ENCODE measurements around the gene CUL9. TPM values are rescaled to one million over a fixed set of nuclear protein-coding genes. Genes with fewer than 3 reads are reported as not detected.

Gene CUL9
- total RNA-seq, 1 experiment from 2014 or later: 30.4 TPM

DNA sequence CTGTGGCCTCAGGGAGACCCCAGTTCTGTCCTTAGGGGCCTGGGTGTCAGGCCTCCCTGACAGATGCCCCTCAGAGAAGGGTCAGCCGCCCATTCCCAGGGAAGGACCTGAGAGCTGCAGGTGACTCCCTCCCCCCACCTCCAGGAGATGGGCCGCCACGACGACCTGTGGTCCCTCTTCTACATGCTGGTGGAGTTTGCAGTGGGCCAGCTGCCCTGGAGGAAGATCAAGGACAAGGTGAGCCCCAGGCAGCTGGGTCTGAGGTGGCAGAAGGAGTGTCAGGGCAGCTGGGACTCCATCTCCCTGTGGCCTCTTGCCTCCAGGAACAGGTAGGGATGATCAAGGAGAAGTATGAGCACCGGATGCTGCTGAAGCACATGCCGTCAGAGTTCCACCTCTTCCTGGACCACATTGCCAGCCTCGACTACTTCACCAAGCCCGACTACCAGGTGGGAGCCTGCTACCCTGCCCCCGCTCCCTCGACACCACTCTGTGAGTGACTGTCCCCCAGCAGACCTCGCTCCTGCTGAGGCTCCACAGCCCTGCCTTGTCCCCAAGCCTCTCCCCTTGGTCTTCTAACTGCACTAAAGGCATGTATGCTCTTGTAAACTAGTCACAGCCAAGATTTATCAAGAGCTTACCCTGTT, 73.5 kb downstream of the CUL9 start:
- DNase-seq: no peak
- no peak overlapping the region for H3K9ac ChIP-seq (ENCODE audit: low read length)
- TF ChIP-seq EZH2 (IDR thresholded peaks at IDR 0.05; ENCODE audit: low read length, unreplicated experiment): no peak
- TF ChIP-seq, protein P1, sequence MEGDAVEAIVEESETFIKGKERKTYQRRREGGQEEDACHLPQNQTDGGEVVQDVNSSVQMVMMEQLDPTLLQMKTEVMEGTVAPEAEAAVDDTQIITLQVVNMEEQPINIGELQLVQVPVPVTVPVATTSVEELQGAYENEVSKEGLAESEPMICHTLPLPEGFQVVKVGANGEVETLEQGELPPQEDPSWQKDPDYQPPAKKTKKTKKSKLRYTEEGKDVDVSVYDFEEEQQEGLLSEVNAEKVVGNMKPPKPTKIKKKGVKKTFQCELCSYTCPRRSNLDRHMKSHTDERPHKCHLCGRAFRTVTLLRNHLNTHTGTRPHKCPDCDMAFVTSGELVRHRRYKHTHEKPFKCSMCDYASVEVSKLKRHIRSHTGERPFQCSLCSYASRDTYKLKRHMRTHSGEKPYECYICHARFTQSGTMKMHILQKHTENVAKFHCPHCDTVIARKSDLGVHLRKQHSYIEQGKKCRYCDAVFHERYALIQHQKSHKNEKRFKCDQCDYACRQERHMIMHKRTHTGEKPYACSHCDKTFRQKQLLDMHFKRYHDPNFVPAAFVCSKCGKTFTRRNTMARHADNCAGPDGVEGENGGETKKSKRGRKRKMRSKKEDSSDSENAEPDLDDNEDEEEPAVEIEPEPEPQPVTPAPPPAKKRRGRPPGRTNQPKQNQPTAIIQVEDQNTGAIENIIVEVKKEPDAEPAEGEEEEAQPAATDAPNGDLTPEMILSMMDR (conservative IDR thresholded peaks at IDR 0.05; ENCODE audit: low read depth, low read length): no peak
- TF ChIP-seq EZH2phosphoT487 (IDR thresholded peaks at IDR 0.05; ENCODE audit: borderline replicate concordance, low read length): no peak
- no peaks in the 10 kb centered on the region for H3K4me1 ChIP-seq (ENCODE audit: insufficient read depth, low read length)
- no peaks in the 10 kb centered on the region for H4K20me1 ChIP-seq (ENCODE audit: low read length)
- ChIA-PET POLR2A (ENCODE audit: unreplicated experiment) (no interaction called here), CTCF (no interaction called here)
- H3K9me3 ChIP-seq (ENCODE audit: low read length): no peaks in the 10 kb centered on the region
- no peak overlapping the region for H2AFZ ChIP-seq (ENCODE audit: low read length)
- no peaks in the 10 kb centered on the region for H3F3A ChIP-seq (ENCODE audit: low read length, unreplicated experiment)
- intact Hi-C loops (cut with micrococcal nuclease): no loop called here
- H3K36me3 ChIP-seq (ENCODE audit: low read depth, low read length): no peaks in the 10 kb centered on the region
- ATAC-seq: no peak
- BruUV-seq (replicated peaks): no TSS peak
- H3K4me3 ChIP-seq (ENCODE audit: low read length): no peak overlapping the region
- no peak overlapping the region for H3K4me2 ChIP-seq (ENCODE audit: low read length)
- H3K27ac ChIP-seq (ENCODE audit: low read length): no peak overlapping the region
- H3K27me3 ChIP-seq (ENCODE audit: low read length): no peaks in the 10 kb centered on the region
- H3K79me2 ChIP-seq (ENCODE audit: low read length): no peaks in the 10 kb centered on the region
- no peaks in the 10 kb centered on the region for H3K9me2 ChIP-seq (replicated peaks; ENCODE audit: low read length)

DNA sequence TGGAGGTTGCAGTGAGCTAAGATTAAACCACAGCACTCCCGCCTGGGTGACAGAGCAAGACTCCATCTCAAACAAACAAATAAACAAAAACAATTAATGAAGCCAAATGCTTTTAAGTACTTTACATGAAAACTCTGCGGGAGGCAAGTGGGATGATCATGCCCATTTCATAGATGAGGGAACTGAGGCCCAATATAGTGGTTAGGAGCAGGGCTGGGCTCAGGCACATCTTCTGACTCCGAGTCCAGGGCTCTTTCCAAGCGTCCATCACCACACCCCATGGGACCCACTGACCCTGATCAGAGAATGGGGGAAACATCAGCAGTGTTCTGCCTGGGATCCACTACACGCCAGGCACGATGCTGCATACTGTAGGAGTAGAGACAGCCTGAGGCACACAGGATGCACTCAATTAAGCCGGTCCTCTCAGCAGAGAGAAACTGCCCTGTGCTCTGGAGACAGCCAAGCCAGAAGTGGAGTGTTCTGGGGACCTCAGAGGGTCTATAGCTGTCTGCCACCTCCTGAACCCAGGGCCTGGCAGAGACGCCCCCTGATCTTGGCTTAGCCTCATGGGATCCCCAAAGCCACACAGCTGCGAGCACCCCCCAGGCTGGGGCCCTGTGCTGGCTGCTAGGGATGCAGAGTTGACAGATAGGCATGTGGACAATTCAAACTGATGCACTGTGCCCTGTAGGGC, 74.8 kb downstream of the CUL9 start:
- Histone ChIP-seq H3K4me1 (ENCODE audit: insufficient read depth, low read length) (no peaks in the 10 kb centered on the region), H3K9me2 (replicated peaks; ENCODE audit: low read length) (no peaks in the 10 kb centered on the region), H3K4me3 (ENCODE audit: low read length) (no peak overlapping the region), H3K27me3 (ENCODE audit: low read length) (no peaks in the 10 kb centered on the region), H3K9ac (ENCODE audit: low read length) (no peak overlapping the region), H3K79me2 (ENCODE audit: low read length) (no peaks in the 10 kb centered on the region), H3K27ac (ENCODE audit: low read length) (no peak overlapping the region), H4K20me1 (ENCODE audit: low read length) (no peaks in the 10 kb centered on the region), H3K4me2 (ENCODE audit: low read length) (no peak overlapping the region), H3K36me3 (ENCODE audit: low read depth, low read length) (no peaks in the 10 kb centered on the region), H3F3A (ENCODE audit: low read length, unreplicated experiment) (no peaks in the 10 kb centered on the region), H3K9me3 (ENCODE audit: low read length) (no peaks in the 10 kb centered on the region), H2AFZ (ENCODE audit: low read length) (no peak overlapping the region)
- BruUV-seq (replicated peaks): no TSS peak
- POLR2A ChIA-PET (ENCODE audit: unreplicated experiment): no interaction called here
- DNase-seq (no peak), ATAC-seq (no peak)
- intact Hi-C loops (cut with micrococcal nuclease): no loop called here
- TF ChIP-seq, protein P1 (conservative IDR thresholded peaks at IDR 0.05; ENCODE audit: low read depth, low read length): no peak
- no peak for TF ChIP-seq EZH2phosphoT487 (IDR thresholded peaks at IDR 0.05; ENCODE audit: borderline replicate concordance, low read length)
- no peak for TF ChIP-seq EZH2 (IDR thresholded peaks at IDR 0.05; ENCODE audit: low read length, unreplicated experiment)
- CTCF ChIA-PET: no interaction called here
